ENCODE measurements around the gene MICB.

Gene MICB

DNA sequence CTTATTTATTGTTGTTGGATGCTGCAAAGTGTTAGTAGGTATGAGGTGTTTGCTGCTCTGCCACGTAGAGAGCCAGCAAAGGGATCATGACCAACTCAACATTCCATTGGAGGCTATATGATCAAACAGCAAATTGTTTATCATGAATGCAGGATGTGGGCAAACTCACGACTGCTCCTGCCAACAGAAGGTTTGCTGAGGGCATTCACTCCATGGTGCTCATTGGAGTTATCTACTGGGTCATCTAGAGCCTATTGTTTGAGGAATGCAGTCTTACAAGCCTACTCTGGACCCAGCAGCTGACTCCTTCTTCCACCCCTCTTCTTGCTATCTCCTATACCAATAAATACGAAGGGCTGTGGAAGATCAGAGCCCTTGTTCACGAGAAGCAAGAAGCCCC, 12.1 kb downstream of the MICB start:
- DNase-seq (ENCODE audit: insufficient read length, low spot score), result no peak
- TF ChIP-seq POLR2A (IDR thresholded peaks at IDR 0.05; ENCODE audit: low read depth, low read length), result no peak
- no peak for FAIRE-seq

DNA sequence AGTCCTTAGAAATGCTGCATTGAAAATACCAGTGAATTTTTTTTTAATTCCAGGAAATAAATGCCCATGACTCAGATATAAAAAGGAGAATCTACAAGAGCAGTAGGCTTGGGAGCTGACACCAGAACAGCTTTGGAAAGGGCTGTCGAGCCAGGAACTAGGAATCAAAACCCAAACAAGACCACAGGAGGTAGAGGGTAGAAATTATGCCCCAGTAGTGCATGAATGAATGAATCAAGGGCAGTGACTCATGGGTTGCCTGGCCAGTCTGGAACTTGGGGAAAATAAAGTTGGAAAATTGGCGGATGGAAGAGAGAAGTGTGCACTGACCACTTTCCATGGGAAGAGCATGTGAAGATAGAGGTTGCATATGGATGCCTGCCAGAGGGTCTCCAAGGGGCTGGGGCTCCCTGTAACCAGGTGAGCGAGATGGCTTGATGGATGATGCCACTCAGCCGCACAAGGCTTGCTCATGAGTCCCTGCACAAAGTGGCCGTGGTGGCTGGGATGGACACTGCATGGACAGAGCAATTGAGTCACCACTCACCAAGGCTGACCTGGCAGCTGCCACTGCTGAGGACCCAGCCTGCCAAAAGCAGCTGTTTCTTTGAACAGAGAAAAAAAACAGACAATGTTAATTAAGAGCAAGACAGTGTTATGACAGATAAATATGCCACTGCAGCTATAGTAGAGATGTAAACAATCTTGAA, 15.7 kb downstream of the MICB start:
- no peak for DNase-seq (ENCODE audit: insufficient read length, low spot score)
- FAIRE-seq, result peak; percentile 65
- TF ChIP-seq POLR2A (IDR thresholded peaks at IDR 0.05; ENCODE audit: low read depth, low read length), result no peak

DNA sequence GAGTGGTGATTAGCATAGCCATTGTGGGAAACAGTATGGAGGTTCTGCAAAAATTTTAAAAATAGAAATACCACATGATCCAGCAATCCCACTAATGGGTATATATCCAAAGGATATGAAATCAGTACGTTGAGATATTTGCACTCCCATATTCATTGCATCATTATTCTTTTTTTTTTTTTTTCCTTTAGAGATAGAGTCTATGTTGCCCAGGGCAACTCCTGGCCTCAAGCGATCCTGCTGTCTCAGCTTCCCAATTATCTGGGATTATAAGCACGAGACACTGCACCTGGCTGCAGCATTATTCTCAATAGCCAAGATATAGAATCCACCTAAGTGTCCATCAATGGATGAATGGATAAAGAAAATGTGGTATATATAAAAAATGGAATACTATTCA, 23.9 kb downstream of the MICB start:
- TF ChIP-seq POLR2A (IDR thresholded peaks at IDR 0.05; ENCODE audit: low read depth, low read length), result no peak
- FAIRE-seq (no peak), DNase-seq (ENCODE audit: insufficient read length, low spot score) (no peak)

DNA sequence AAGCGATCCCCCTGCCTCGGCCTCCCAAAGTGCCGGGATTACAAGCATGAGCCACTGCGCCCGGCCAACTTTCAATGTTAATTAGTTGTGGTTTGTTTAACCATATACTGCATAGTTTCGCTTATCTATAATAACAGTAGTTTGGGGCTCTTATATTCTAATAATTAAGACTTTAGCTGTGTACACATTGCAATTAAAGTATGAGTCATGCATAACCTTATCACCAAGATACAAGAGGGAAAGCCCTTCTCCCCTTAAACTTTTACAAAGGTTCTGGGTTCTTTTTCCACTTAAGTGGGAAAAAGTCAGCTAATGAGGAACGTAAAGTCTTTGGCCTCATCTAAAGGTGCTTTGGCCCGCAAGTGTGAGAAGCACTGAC, 27.6 kb downstream of the MICB start:
- FAIRE-seq (no peak), DNase-seq (ENCODE audit: insufficient read length, low spot score) (no peak)
- TF ChIP-seq POLR2A (IDR thresholded peaks at IDR 0.05; ENCODE audit: low read depth, low read length), result no peak

DNA sequence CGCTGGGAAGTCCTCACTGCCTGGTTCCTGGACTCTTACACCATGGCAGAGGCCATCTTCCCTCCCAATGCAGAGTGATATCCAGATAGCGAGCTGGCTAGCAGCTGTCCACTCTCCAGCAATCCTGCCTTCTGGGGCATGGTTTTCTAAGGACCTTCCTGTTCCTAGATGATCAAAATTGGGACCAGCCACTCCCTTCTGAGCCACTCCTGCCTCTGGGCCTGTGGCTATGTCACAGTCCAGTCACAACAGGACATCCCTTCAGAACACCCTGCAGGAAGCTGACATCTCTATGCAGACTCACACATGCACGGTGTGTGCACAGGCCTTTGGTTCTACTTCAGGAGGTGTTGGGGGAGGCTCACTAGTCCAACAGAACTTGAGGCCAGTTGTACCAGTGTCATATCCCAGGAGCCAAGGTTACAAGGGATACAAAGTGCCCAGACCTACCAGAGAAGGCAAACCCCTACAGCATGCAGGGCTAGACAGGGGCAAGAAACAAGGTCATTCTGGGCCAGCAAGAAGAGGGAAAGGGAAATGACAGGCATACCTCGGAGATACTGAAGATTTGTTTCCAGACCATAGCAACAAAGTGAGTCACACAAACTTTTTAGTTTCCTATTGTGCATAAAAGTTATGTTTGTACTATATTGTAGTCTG, 28.1 kb downstream of the MICB start:
- no peak for TF ChIP-seq POLR2A (IDR thresholded peaks at IDR 0.05; ENCODE audit: low read depth, low read length)
- DNase-seq (ENCODE audit: insufficient read length, low spot score) (no peak), FAIRE-seq (no peak)

DNA sequence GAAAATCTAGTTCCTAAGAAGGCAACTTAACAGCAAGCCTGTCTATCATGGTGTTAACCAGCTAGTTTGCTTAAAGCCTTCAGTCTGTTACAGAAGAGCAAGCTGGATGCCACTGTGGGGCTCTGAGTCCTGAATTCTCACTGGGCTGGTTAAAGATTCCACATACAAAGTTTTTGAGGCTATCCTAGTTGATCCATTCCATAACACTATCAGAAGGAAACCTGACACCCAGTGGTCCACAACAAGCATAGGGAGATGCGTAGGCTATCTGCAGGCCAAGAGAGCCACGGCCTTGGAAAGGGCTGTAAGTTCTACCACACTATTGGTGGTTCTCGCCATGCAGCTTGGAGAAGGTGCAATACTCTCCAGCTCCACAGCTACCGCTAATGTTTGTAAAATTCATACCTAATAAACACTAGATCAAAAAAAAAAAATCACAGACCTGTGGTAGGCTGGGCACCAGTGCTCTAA, 30.4 kb downstream of the MICB start:
- no peak for DNase-seq (ENCODE audit: insufficient read length, low spot score)
- FAIRE-seq, result no peak
- TF ChIP-seq POLR2A (IDR thresholded peaks at IDR 0.05; ENCODE audit: low read depth, low read length), result no peak

DNA sequence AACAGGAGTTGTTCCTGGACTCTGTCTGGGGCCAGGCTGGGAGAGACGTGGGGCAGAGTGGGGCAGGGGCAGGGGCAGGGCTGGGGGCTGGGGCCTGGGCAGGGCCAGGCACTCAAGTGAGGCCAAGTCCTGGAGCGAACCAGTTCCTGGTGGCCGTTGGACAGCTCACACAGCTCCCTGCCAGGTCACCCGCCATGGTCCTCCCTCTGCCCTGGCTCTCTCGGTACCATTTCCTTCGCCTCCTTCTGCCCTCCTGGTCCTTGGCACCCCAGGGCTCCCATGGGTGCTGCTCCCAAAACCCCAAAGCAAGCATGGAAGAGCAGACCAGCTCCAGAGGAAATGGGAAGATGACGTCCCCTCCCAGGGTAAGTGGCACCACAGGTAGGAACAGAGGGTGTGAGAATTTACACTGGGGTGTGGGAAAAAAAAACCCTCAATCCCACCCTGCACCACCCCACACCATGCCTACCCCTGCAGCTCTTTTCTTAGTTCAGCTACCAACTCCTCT, 30.9 kb downstream of the MICB start, which contains the start of gene MCCD1:
Gene MCCD1, plus strand, starts transcription at position 142 of the 508 bp plus-strand sequence. Its CDS starts 53 bp downstream, at position 195.
- FAIRE-seq, result no peak
- TF ChIP-seq POLR2A (IDR thresholded peaks at IDR 0.05; ENCODE audit: low read depth, low read length), result no peak
- no peak for DNase-seq (ENCODE audit: insufficient read length, low spot score)

DNA sequence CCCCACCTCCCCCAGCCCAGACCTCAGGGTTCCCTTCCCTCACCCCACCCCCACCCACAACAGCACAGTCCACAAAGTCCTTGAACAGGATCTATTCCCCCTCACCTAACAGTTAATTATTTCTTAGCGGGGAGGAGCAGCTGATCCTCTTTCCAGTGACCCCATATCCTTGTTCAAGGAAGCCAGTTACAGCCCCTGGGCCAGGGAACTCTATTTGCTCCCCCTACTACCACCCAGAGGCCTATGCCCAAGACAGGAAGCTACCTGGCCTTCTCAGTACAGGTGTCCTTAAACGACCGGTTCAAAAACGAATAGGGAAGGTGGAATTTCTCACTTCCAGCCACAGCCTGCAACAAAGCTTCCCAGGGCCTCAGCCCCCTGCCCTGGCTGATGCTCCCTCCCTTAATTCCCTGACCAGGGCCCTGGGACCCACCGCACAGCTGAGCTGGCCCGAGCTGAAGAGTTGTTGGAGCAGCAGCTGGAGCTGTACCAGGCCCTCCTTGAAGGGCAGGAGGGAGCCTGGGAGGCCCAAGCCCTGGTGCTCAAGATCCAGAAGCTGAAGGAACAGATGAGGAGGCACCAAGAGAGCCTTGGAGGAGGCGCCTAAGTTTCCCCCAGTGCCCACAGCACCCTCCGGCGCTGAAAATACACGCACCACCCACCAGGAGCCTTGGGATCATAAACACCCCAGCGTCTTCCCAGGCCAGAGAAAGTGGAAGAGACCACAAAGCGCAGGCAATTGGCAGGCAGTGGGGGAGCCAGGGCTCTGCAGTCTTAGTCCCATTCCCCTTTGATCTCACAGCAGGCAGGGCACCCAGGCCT, 31.6 kb downstream of the MICB start:
- no peak for FAIRE-seq
- no peak for TF ChIP-seq POLR2A (IDR thresholded peaks at IDR 0.05; ENCODE audit: low read depth, low read length)
- DNase-seq (ENCODE audit: insufficient read length, low spot score), result no peak

DNA sequence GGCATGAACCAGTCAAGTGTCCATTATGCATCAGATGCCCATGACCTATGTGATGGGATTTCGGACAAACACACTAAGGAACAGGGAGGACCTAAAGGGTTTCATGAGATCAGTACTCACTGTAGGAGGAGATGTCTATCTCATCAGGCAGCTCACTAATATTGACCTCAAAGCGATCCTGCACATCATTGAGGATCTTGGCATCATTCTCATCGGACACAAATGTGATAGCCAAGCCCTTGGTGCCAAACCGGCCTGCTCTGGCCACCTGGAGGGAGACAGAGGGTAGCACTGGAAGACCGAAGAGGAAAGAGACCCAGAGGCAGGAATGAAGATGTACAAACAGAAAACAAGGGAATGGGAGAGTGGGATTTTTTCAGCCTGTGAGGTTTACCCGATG, 32.7 kb downstream of the MICB start:
- FAIRE-seq (no peak), DNase-seq (ENCODE audit: insufficient read length, low spot score) (no peak)
- TF ChIP-seq POLR2A (IDR thresholded peaks at IDR 0.05; ENCODE audit: low read depth, low read length), result no peak

DNA sequence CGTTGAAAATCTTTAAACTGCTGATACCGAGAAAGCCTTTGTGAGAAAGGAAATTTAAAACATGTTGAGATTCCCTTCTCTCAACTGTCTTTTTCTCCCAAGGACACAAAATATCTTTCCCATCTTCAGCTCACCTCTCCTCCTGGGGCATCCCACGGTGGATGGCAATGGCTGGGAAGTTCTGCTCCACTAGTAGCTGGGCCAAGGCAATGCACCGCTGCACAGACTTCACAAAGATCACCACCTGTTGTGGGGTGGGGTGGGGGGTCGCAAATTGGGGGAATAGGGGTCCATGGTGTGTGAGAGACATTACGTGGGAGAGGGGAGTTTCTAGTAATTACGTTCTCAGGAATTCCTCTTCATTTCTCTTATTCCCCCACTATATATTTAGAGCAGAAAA, 33.2 kb downstream of the MICB start:
- FAIRE-seq (no peak), DNase-seq (ENCODE audit: insufficient read length, low spot score) (no peak)
- no peak for TF ChIP-seq POLR2A (IDR thresholded peaks at IDR 0.05; ENCODE audit: low read depth, low read length)

DNA sequence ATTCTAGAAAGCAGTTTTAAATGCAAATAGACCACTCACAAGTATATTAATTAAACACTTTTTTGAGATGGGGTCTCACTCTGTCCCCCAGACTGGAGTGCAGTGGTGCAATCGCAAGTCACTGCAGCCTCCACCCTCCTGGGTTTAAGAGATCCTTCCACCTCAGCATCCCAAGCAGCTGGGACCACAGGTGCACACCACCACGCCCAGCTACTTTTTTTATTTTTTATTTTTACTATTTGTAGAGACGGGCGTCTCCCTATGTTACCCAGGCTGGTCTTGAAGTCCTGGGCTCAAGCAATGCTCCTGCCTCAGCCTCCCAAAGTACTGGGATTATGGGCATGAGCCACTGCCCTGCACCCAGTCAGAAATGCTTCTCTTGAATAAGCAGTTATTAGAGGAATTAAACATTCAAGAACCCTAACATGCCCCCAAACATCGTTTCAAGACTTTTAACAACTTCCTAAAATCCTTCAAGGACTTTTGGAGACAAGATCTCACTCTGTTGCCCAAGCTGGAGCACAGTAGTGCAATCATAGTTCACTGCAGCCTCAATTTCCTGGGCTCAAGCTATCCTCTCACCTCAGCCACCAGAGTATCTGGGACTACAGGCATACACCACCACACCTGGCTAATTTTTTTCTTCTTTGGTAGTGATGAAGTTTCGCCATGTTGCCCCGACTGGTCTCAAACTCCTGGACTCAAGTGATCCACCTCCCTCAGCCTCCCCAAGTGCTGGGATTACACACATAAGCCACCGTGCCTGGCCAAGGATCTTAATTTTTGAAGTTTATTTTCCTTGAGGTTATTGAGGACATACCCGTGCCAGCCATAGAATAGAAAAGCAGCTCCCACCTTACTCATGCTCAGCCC, 34.1 kb downstream of the MICB start:
- DNase-seq (ENCODE audit: insufficient read length, low spot score) (no peak), FAIRE-seq (no peak)
- TF ChIP-seq POLR2A (IDR thresholded peaks at IDR 0.05; ENCODE audit: low read depth, low read length), result no peak

DNA sequence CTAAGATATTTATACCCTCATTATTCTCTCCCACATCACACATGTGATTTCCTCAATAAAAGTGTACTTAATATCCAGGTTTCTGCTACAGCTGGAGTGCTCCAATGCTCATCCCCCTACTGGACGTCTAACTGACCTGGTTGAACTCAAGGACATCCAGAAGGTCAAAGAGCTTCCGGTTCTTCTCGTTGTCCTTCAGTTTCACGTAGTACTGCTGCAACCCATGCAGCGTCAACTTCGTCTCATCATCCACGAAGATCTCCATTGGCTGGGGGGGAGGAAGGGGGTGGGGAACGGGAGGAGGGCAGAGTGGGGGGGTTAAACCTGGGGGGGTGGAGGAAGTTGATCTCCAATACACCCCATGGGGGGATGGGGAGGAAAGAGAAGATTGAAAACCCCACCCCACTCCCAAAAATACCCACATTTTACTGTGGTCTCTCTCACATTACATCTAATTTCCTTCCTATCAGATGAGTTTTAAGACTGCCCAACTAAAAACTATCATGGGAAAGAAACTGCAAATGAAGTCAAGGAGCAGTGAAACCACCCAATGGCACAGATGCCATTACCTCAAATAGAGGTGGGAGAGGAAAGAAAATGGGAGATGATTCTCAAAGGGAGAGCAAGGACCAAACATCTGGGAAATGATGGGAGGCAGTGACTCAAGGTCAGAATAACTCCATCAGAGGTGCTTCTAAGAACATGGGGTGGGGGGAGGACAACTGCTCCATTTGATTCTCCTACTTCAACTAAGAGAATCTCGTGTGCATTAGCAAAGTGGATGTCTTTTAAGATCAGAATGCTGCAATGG, 34.9 kb downstream of the MICB start:
- DNase-seq (ENCODE audit: insufficient read length, low spot score) (no peak), FAIRE-seq (no peak)
- TF ChIP-seq POLR2A (IDR thresholded peaks at IDR 0.05; ENCODE audit: low read depth, low read length), result no peak
